OCI-LY1 (cell line): ENCODE data around the gene HECTD1.
"Not testable (repeated sequence)": the region's sequence is repeated elsewhere in the genome, so short reads cannot be mapped to it uniquely, and the experiment has no call there.

Experiments used
- H2AFZ ChIP-seq: fragments of 200-600 bp; sonication (generic), shearing (Covaris generic); 2 replicates; pipeline ENCODE4 v1.6.0; 2014; ENCODE audit warnings: antibody characterized with exemption, mild to moderate bottlenecking, low read length
- H3F3A ChIP-seq: fragments of 200-600 bp; sonication (generic), shearing (Covaris generic); 2 replicates; pipeline ENCODE4 v1.6.0; 2014; ENCODE audit warnings: mild to moderate bottlenecking, antibody characterized with exemption, low read length, moderate library complexity; ENCODE audit not compliant: insufficient read depth
- H3K27ac ChIP-seq: fragments of 200-600 bp; sonication (generic); 2 replicates; pipeline ENCODE4 v1.5.1; 2014; ENCODE audit warnings: low read length, mixed run types, mild to moderate bottlenecking, low read depth; ENCODE audit not compliant: poor library complexity, severe bottlenecking
- H3K27me3 ChIP-seq: fragments of 200-600 bp; sonication (generic); 2 replicates; pipeline ENCODE4 v1.6.0; 2014; ENCODE audit warnings: antibody characterized with exemption, mild to moderate bottlenecking, low read length, moderate library complexity; ENCODE audit not compliant: insufficient read depth
- H3K36me3 ChIP-seq: fragments of 200-600 bp; sonication (generic); 2 replicates; pipeline ENCODE4 v1.6.1; 2014; ENCODE audit warnings: mild to moderate bottlenecking, antibody characterized with exemption, low read length, moderate library complexity, mixed read lengths; ENCODE audit not compliant: insufficient read depth
- H3K4me1 ChIP-seq: fragments of 200-600 bp; sonication (generic); 2 replicates; pipeline ENCODE4 v1.5.1; 2014; ENCODE audit warnings: mild to moderate bottlenecking, low read length, moderate library complexity; ENCODE audit not compliant: insufficient read depth, severe bottlenecking
- H3K4me2 ChIP-seq: fragments of 200-600 bp; sonication (generic), shearing (Covaris generic); 2 replicates; pipeline ENCODE4 v1.6.1; 2014; ENCODE audit warnings: low read length
- H3K4me3 ChIP-seq: fragments of 200-600 bp; sonication (generic); 2 replicates; pipeline ENCODE4 v1.5.1; 2014; ENCODE audit warnings: low read length, low read depth, mild to moderate bottlenecking, mixed read lengths; ENCODE audit not compliant: poor library complexity, severe bottlenecking
- H3K79me2 ChIP-seq: fragments of 200-600 bp; shearing (Covaris generic); 2 replicates; pipeline ENCODE4 v1.6.1; 2016; ENCODE audit warnings: mixed run types, low read length, mixed read lengths; ENCODE audit not compliant: insufficient read depth
- H3K9ac ChIP-seq: fragments of 200-600 bp; sonication (generic), shearing (Covaris generic); 2 replicates; pipeline ENCODE4 v1.6.1; 2014; ENCODE audit warnings: mild to moderate bottlenecking, low read length, mixed read lengths
- H3K9me2 ChIP-seq: fragments of 200-600 bp; sonication (generic), shearing (Covaris generic); 2 replicates; pipeline ENCODE4 v1.6.1; 2014; ENCODE audit warnings: low read depth, mild to moderate bottlenecking, low read length, mixed read lengths
- H3K9me3 ChIP-seq: fragments of 200-600 bp; shearing (Covaris generic); 2 replicates; pipeline ENCODE4 v1.6.1; 2014; ENCODE audit warnings: low read length, mixed read lengths
- H4K20me1 ChIP-seq: fragments of 200-600 bp; sonication (generic), shearing (Covaris generic); 2 replicates; pipeline ENCODE4 v1.6.0; 2016; ENCODE audit warnings: mild to moderate bottlenecking, low read length; ENCODE audit not compliant: insufficient read depth
- EZH2 ChIP-seq: fragments of 200-600 bp; sonication (generic), shearing (Covaris generic); IDR thresholded peaks from 2 replicates; pipeline ENCODE4 v1.8.0; 2017; ENCODE audit warnings: borderline replicate concordance, mixed run types, mild to moderate bottlenecking, antibody characterized with exemption, low read length, moderate library complexity, mixed read lengths
- TF ChIP-seq, protein P1 (sequence below): fragments of 200-600 bp; sonication (generic), shearing (Covaris generic); IDR thresholded peaks from 2 replicates; pipeline ENCODE4 v1.5.1; 2017; ENCODE audit warnings: mild to moderate bottlenecking, antibody characterized with exemption, low read length, moderate library complexity, mixed read lengths

HECTD1 gene

DNA sequence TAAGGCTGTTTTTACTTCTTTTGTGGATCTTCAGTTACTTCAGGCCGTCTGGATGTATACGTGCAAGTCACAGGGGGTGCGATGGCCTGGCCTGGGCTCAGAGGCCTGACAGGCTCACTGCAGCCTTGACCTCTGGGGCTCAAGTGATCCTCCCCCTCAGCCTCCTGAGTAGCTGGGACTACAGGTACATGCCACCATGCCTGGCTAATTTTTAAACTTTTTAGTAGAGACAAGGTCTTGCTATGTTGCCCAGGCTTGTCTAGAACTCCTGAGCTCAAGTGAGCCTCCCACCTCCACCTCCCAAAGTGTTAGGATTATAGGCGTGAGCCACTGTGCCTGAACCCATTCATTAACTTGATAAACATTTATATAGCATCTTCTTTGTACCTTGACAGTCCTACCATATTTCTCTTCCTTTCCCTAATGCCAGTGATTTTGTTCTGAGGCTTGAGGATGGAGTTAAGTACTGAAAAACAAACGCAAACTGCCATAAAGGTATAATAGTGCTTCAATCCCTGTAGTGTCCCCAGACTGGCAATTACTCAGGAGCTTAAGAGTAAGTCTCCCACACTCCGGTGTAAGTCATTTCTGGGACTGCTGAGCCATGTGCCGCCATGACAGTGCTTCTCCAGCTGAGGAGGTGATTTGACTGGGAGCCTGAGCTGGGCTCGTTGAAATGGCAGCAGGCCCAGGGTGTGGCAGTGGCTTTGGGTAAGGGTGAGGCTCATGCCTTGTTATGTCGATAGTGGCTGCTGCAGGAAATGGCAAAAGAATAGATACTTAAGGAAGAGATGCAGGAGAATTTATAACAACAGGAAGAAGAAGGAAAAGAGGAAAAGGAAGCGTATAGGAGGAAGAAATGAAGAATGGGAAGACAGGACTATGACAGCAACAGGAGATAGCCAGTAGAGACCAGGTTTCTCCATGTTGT is 43.7 kb upstream of the HECTD1 start:
- H3K9me3 ChIP-seq, result no peaks in the 10 kb centered on the region
- H3K27me3 ChIP-seq, result no peaks in the 10 kb centered on the region
- no peak overlapping the region for H3K4me3 ChIP-seq
- no peaks in the 10 kb centered on the region for H3K9me2 ChIP-seq
- H3F3A ChIP-seq, result no peaks in the 10 kb centered on the region
- H3K79me2 ChIP-seq, result no peaks in the 10 kb centered on the region
- H3K4me2 ChIP-seq, result no peak overlapping the region
- no peaks in the 10 kb centered on the region for H4K20me1 ChIP-seq
- H3K4me1 ChIP-seq, result no peaks in the 10 kb centered on the region
- H3K36me3 ChIP-seq, result no peaks in the 10 kb centered on the region
- no peak for TF ChIP-seq EZH2
- TF ChIP-seq, protein P1, sequence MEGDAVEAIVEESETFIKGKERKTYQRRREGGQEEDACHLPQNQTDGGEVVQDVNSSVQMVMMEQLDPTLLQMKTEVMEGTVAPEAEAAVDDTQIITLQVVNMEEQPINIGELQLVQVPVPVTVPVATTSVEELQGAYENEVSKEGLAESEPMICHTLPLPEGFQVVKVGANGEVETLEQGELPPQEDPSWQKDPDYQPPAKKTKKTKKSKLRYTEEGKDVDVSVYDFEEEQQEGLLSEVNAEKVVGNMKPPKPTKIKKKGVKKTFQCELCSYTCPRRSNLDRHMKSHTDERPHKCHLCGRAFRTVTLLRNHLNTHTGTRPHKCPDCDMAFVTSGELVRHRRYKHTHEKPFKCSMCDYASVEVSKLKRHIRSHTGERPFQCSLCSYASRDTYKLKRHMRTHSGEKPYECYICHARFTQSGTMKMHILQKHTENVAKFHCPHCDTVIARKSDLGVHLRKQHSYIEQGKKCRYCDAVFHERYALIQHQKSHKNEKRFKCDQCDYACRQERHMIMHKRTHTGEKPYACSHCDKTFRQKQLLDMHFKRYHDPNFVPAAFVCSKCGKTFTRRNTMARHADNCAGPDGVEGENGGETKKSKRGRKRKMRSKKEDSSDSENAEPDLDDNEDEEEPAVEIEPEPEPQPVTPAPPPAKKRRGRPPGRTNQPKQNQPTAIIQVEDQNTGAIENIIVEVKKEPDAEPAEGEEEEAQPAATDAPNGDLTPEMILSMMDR, result no peak
- no peak overlapping the region for H3K9ac ChIP-seq
- H2AFZ ChIP-seq, result no peak overlapping the region
- H3K27ac ChIP-seq, result no peak overlapping the region

DNA sequence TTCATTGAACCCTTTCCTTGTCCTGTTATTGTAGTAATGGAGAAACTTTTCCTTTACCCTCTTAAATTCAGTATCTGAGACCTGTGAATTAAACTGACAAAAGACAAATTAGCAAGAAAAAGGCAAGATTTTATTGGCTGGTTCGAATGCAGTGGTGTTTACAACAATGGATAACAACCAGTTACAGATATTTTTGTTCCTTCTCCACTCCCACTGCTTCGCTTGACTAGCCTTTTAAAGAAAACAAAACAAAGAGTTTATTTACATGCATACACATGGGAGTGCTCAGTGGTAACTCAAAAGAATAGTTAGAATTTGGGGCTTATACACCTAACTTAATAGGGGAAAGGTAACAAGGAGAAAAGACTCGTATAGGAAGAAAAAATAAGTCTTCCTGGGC is 37.0 kb upstream of the HECTD1 start:
- no peaks in the 10 kb centered on the region for H3F3A ChIP-seq
- H3K36me3 ChIP-seq, result no peaks in the 10 kb centered on the region
- no peak overlapping the region for H3K4me2 ChIP-seq
- no peak for TF ChIP-seq EZH2
- TF ChIP-seq, protein P1, result no peak
- H3K27ac ChIP-seq, result no peak overlapping the region
- no peak overlapping the region for H3K4me3 ChIP-seq
- H3K9me2 ChIP-seq, result no peaks in the 10 kb centered on the region
- peaks cover 4% of the 10 kb centered on the region for H3K4me1 ChIP-seq
- no peaks in the 10 kb centered on the region for H3K27me3 ChIP-seq
- no peaks in the 10 kb centered on the region for H3K9me3 ChIP-seq
- no peaks in the 10 kb centered on the region for H3K79me2 ChIP-seq
- no peak overlapping the region for H3K9ac ChIP-seq
- H2AFZ ChIP-seq, result no peak overlapping the region
- no peaks in the 10 kb centered on the region for H4K20me1 ChIP-seq

DNA sequence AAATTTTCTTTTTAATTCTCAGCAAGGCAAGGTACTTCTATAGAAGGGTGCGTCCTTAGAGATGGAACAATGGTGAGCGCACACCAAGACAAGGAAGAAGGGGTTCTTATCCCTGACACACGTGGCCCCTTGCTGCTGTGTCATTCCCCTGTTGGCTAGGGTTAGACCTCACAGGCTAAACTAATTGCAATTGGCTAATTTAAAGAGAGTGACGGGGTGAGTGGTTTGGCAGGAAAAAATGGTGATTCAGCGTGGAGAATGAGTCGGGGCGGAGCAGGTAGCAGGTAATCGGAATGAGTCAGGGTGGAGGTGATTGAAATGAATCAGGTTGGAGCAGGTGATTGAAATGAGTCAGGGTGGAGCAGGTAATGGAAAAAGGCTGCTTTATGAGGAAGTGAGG is 36.3 kb upstream of the HECTD1 start:
- H4K20me1 ChIP-seq, result no peaks in the 10 kb centered on the region
- no peak overlapping the region for H3K27ac ChIP-seq
- no peaks in the 10 kb centered on the region for H3K36me3 ChIP-seq
- no peaks in the 10 kb centered on the region for H3K9me3 ChIP-seq
- H3K4me1 ChIP-seq, result peaks cover 8% of the 10 kb centered on the region
- no peaks in the 10 kb centered on the region for H3K27me3 ChIP-seq
- H3F3A ChIP-seq, result no peaks in the 10 kb centered on the region
- H3K9ac ChIP-seq, result no peak overlapping the region
- TF ChIP-seq, protein P1, result no peak
- no peak for TF ChIP-seq EZH2
- H3K79me2 ChIP-seq, result no peaks in the 10 kb centered on the region
- H3K9me2 ChIP-seq, result no peaks in the 10 kb centered on the region
- no peak overlapping the region for H2AFZ ChIP-seq
- no peak overlapping the region for H3K4me2 ChIP-seq
- H3K4me3 ChIP-seq, result no peak overlapping the region

DNA sequence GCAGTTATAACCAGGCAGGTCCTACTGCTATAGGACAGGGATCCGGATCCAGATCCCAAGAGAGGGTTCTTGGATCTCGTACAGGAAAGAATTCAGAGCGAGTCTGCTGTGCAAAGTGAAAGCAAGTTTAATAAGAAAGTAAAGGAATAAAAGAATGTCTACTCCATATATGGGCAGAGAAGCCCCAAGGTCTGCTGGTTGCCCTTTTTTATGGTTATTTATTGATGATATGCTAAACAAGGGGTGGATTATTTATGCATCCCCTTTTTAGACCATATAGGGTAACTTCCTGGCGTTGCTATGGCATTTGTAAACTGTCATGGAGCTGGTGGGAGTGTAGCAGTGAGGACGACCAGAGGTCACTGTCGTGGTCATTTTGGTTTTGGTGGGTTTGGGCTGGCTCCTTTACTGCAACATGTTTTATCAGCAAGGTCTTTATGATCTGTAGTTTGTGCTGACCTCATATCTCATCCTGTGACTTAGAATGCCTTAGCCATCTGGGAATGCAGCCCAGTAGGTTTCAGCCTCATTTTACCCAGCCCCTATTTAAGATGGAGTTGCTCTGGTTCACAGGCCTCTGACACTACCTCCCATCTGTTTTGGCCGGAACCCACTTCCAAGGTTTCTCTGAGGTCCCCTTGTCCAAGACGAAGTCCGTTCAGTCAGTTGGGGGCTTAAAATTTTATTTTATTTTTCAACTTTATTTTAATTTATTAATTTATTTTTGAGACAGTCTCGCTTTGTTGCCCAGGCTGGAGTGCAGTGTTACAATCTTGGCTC is 34.8 kb upstream of the HECTD1 start:
- not testable (repeated sequence) for H3K27me3 ChIP-seq, H3K9me3 ChIP-seq, H4K20me1 ChIP-seq, H3F3A ChIP-seq, H3K4me1 ChIP-seq, H3K9ac ChIP-seq, H3K27ac ChIP-seq, H3K9me2 ChIP-seq, H2AFZ ChIP-seq, H3K4me3 ChIP-seq, H3K4me2 ChIP-seq, H3K79me2 ChIP-seq, H3K36me3 ChIP-seq
